IMR-90 (cell line): ENCODE measurements around the gene FDX1. TPM values are rescaled to one million over a fixed set of nuclear protein-coding genes. Genes with fewer than 3 reads are reported as not detected.

Experiments used
- ATAC-seq: fragments of 200-7000 bp; cut with Tn5 transposase; 2 replicates; pipeline ENCODE4 v1.9.1; 2020; ENCODE audit warnings: low read depth, mild to moderate bottlenecking, moderate library complexity
- BruUV-seq: library from RNA; stranded (reverse); fragments of 400-500 nt; replicated peaks from 2 replicates; lab custom pipeline; 2021; lab: Mats Ljungman, UMichigan
- CTCF ChIA-PET: fragments of 300-600 bp; formaldehyde crosslinking; extraction: SDS; loops from one replicate; lab custom pipeline; 2021; ENCODE audit warnings: antibody characterized with exemption; lab: Yijun Ruan, JAX
- POLR2A ChIA-PET: fragments of 300-600 bp; sonication (Branson Sonifier 250); formaldehyde crosslinking; loops from one replicate; lab custom pipeline; 2022; ENCODE audit warnings: antibody characterized with exemption; ENCODE audit not compliant: unreplicated experiment; lab: Charles Lee
- DNase-seq: peaks from one replicate; pipeline ENCODE4 v3.0.0; 2013
- H2AFZ ChIP-seq: replicated peaks from 2 replicates; pipeline ENCODE3; 2013; ENCODE audit warnings: low read length, mild to moderate bottlenecking; ENCODE audit not compliant: poor library complexity
- H2AK5ac ChIP-seq: 2 replicates; pipeline ENCODE4 v1.6.1; 2013; ENCODE audit warnings: low read depth, low read length, inconsistent platforms
- H2AK9ac ChIP-seq: replicated peaks from 2 replicates; pipeline ENCODE3; 2013; ENCODE audit warnings: mild to moderate bottlenecking, low read depth, low read length, moderate library complexity; ENCODE audit not compliant: poor library complexity
- H2BK120ac ChIP-seq: 2 replicates; pipeline ENCODE4 v1.6.1; 2013; ENCODE audit warnings: low read depth, low read length, inconsistent platforms
- H2BK15ac ChIP-seq: 3 replicates; pipeline ENCODE4 v1.6.1; 2013; ENCODE audit warnings: low read depth, low read length, inconsistent platforms
- H2BK20ac ChIP-seq: 2 replicates; pipeline ENCODE4 v1.6.1; 2013; ENCODE audit warnings: low read depth, mild to moderate bottlenecking, inconsistent platforms, low read length, moderate library complexity
- H2BK5ac ChIP-seq: 2 replicates; pipeline ENCODE4 v1.6.1; 2013; ENCODE audit warnings: mild to moderate bottlenecking, low read depth, low read length, inconsistent platforms; ENCODE audit not compliant: poor library complexity, severe bottlenecking
- H3K14ac ChIP-seq: replicated peaks from 2 replicates; pipeline ENCODE4 v1.6.1; 2013; ENCODE audit warnings: low read depth, low read length, inconsistent platforms
- H3K18ac ChIP-seq: 2 replicates; pipeline ENCODE4 v1.6.1; 2013; ENCODE audit warnings: low read depth, low read length, control low read depth
- H3K23ac ChIP-seq: 2 replicates; pipeline ENCODE4 v1.6.1; 2013; ENCODE audit warnings: low read depth, low read length, inconsistent platforms
- H3K27ac ChIP-seq: 2 replicates; pipeline ENCODE4 v1.5.1; 2013; ENCODE audit warnings: mild to moderate bottlenecking, control low read depth, low read length; ENCODE audit not compliant: insufficient read depth
- H3K27me3 ChIP-seq: 2 replicates; pipeline ENCODE4 v1.6.1; 2013; ENCODE audit warnings: low read length; ENCODE audit not compliant: control insufficient read depth, insufficient read depth
- H3K36me3 ChIP-seq: 2 replicates; pipeline ENCODE4 v1.6.1; 2013; ENCODE audit warnings: low read length, mixed read lengths; ENCODE audit not compliant: control insufficient read depth, insufficient read depth
- H3K4ac ChIP-seq: 2 replicates; pipeline ENCODE4 v1.6.1; 2013; ENCODE audit warnings: low read depth, low read length, inconsistent platforms
- H3K4me1 ChIP-seq: 2 replicates; pipeline ENCODE4 v1.6.1; 2013; ENCODE audit warnings: low read length, mixed read lengths; ENCODE audit not compliant: control insufficient read depth, insufficient read depth
- H3K4me2 ChIP-seq: 2 replicates; pipeline ENCODE4 v1.6.1; 2013; ENCODE audit warnings: low read depth, mild to moderate bottlenecking, control low read depth, low read length, moderate library complexity
- H3K4me3 ChIP-seq: 2 replicates; pipeline ENCODE4 v1.5.1; 2013; ENCODE audit warnings: low read depth, mild to moderate bottlenecking, control low read depth, low read length, moderate library complexity; ENCODE audit not compliant: insufficient read depth
- H3K56ac ChIP-seq: 2 replicates; pipeline ENCODE4 v1.6.1; 2013; ENCODE audit warnings: low read length, inconsistent platforms; ENCODE audit not compliant: insufficient read depth; ENCODE audit errors: extremely low read depth
- H3K79me1 ChIP-seq, 2 experiments: 2 replicates each; pipeline ENCODE4 v1.6.1; 2013; ENCODE audit warnings: low read length in 2 of 2, inconsistent platforms in 1 of 2, low read depth in 1 of 2
- H3K9ac ChIP-seq: 2 replicates; pipeline ENCODE4 v1.6.1; 2013; ENCODE audit warnings: low read depth, low read length, control low read depth
- H3K9me1 ChIP-seq: 2 replicates; pipeline ENCODE4 v1.6.1; 2013; ENCODE audit warnings: low read length, inconsistent platforms; ENCODE audit not compliant: insufficient read depth
- H3K9me3 ChIP-seq: 2 replicates; pipeline ENCODE4 v1.6.1; 2013; ENCODE audit warnings: low read length; ENCODE audit not compliant: control insufficient read depth, insufficient read depth
- H4K20me1 ChIP-seq: 2 replicates; pipeline ENCODE4 v1.6.1; 2013; ENCODE audit warnings: low read length, inconsistent platforms; ENCODE audit not compliant: insufficient read depth
- H4K5ac ChIP-seq: 2 replicates; pipeline ENCODE4 v1.6.1; 2013; ENCODE audit warnings: mild to moderate bottlenecking, low read depth, low read length, control low read depth
- H4K8ac ChIP-seq, 2 experiments: 2 replicates each; pipeline ENCODE4 v1.6.1; 2013; ENCODE audit warnings: low read depth in 2 of 2, low read length in 2 of 2, control low read depth in 1 of 2, inconsistent platforms in 1 of 2
- H4K91ac ChIP-seq: 2 replicates; pipeline ENCODE4 v1.6.1; 2013; ENCODE audit warnings: low read depth, low read length, inconsistent platforms; ENCODE audit not compliant: insufficient read depth
- BHLHE40 ChIP-seq: fragments of 150-350 bp; IDR thresholded peaks from 2 replicates; pipeline ENCODE4 v1.6.1; 2016; ENCODE audit warnings: mild to moderate bottlenecking, low read depth, low read length
- CHD1 ChIP-seq: IDR thresholded peaks from 2 replicates; pipeline ENCODE4 v1.6.1; 2012; ENCODE audit warnings: low read depth, low read length, improper control_type of control experiment
- FOS ChIP-seq: fragments of 150-350 bp; IDR thresholded peaks from 2 replicates; pipeline ENCODE4 v1.6.1; 2016; ENCODE audit warnings: low read depth, low read length
- MAFK ChIP-seq: IDR thresholded peaks from 2 replicates; pipeline ENCODE4 v1.6.1; 2012; ENCODE audit warnings: low read depth, low read length, improper control_type of control experiment
- MXI1 ChIP-seq: IDR thresholded peaks from 2 replicates; pipeline ENCODE4 v1.6.1; 2012; ENCODE audit warnings: low read depth, mild to moderate bottlenecking, low read length, moderate library complexity, borderline replicate concordance
- NFE2L2 ChIP-seq: fragments of 150-350 bp; IDR thresholded peaks from 2 replicates; pipeline ENCODE4 v1.6.1; 2016; ENCODE audit warnings: low read depth, mild to moderate bottlenecking, low read length
- RAD21 ChIP-seq: IDR thresholded peaks from 2 replicates; pipeline ENCODE4 v1.6.1; 2012; ENCODE audit warnings: low read length, improper control_type of control experiment
- RCOR1 ChIP-seq: IDR thresholded peaks from 2 replicates; pipeline ENCODE4 v1.6.1; 2012; ENCODE audit warnings: mild to moderate bottlenecking, low read length, improper control_type of control experiment; ENCODE audit not compliant: insufficient replicate concordance
- RFX5 ChIP-seq: IDR thresholded peaks from 2 replicates; pipeline ENCODE4 v1.8.0; 2012; ENCODE audit warnings: low read depth, mild to moderate bottlenecking, low read length, moderate library complexity
- SMC3 ChIP-seq: fragments of 150-350 bp; IDR thresholded peaks from 2 replicates; pipeline ENCODE4 v1.6.1; 2016; ENCODE audit warnings: low read depth, mild to moderate bottlenecking, antibody characterized with exemption, low read length, moderate library complexity
- WGBS, 2 experiments: methylation state at CpG; one replicate each; pipeline versions ENCODE4 v1.1.5 to v1.1.7; 2013; ENCODE audit warnings: missing lambda C conversion rate in 2 of 2; ENCODE audit not compliant: insufficient read length in 1 of 2; ENCODE audit errors: extremely low coverage in 2 of 2; 5-methylcytosine and 5-hydroxymethylcytosine counted together
- dilution Hi-C: fragments of 300-500 bp; cut with HindIII; formaldehyde crosslinking; loops from one replicate; pipeline ENCODE4 v1.14.3; 2018; ENCODE audit warnings: low sequenced_read_pairs; ENCODE audit not compliant: unreplicated experiment
- in situ Hi-C: fragments of 300-500 bp; cut with MboI; formaldehyde crosslinking; loops from 3 replicates; pipeline ENCODE4 v1.14.3; 2019; ENCODE audit warnings: low sequenced_read_pairs, inconsistent platforms, mixed read lengths
- intact Hi-C: fragments of 100-400 bp; cut with micrococcal nuclease; formaldehyde crosslinking; loops from 2 replicates; pipeline ENCODE4 v1.10.0; 2022
- polyA plus RNA-seq, 3 experiments: library from polyadenylated mRNA; depleted of rRNA; stranded (reverse); fragments of >200 nt; gene quantifications; 2 replicates each; pipeline ENCODE4 v1.2.3, GENCODE V29; 2012; ENCODE audit warnings: low replicate concordance in 1 of 3
- total RNA-seq: library from RNA; depleted of rRNA; stranded (reverse); fragments of >200 nt; gene quantifications from 2 replicates; pipeline ENCODE4 v1.2.3, GENCODE V29; 2012
- TF ChIP-seq, protein P1 (sequence below): fragments of 150-350 bp; IDR thresholded peaks from 2 replicates; pipeline ENCODE4 v1.6.1; 2016; ENCODE audit warnings: low read depth, mild to moderate bottlenecking, low read length, moderate library complexity, borderline replicate concordance
- TF ChIP-seq, protein P2 (sequence below): conservative IDR thresholded peaks from 2 replicates; pipeline ENCODE4 v1.5.1; 2012; ENCODE audit warnings: mild to moderate bottlenecking, low read depth, low read length, improper control_type of control experiment

Gene FDX1
- total and polyA plus RNA-seq, 2 of the 4 experiments (the other 2 are of a cell fraction) = 4.3 to 5.1 TPM

DNA sequence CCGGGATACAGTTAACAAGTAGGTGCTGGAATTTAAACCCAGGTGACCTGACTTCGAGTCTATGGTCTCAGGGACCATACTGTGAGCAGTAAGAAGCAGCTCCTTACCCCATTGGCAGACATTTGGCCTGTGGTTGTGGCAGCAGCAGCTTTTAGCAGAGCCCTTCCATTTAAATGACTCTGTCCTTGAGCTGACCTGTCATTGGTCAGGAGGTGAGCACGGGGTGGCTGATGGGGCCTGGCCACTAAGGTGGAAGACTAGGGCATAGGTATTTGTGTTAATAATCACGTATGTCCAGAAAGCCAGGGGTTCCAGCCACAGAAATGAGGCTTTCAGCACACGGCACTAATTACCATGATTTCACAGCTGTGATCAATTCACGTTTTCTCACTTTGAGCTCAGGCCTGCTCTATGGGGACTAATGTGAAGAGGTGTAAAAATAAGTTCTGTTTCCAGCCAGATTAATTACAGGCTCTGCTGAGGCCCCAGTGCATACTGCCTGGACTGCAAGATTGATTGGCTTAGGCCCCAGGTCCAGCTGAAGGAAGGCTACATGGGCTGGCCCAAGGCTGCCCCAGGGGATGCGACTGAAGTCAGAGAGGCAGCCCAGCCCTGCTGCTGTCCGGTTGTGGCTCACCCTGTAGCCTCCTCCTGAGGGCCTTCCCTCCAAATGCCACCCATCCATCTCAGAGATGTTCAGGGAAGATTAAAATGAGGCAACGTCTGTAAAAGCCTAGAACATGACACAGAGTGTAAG, 76.0 kb downstream of the FDX1 start:
- Histone ChIP-seq H4K20me1 (no peaks in the 10 kb centered on the region), H3K4ac (no peak overlapping the region), H2BK15ac (no peak overlapping the region), H3K4me3 (no peak overlapping the region), H4K5ac (no peak overlapping the region), H2BK5ac (no peak overlapping the region), H4K91ac (no peak overlapping the region), H2AK5ac (no peak overlapping the region), H2BK120ac (no peak overlapping the region), H3K27me3 (no peaks in the 10 kb centered on the region), H3K23ac (no peak overlapping the region), H3K4me1 (peaks cover 2% of the 10 kb centered on the region; the same call in 1 of the 2 replicates), H3K18ac (no peak overlapping the region), H3K79me1 (no peaks in the 10 kb centered on the region), H3K9me3 (no peaks in the 10 kb centered on the region), H2AK9ac (no peak overlapping the region), H4K8ac (no peak overlapping the region), H3K36me3 (no peaks in the 10 kb centered on the region), H3K14ac (no peak overlapping the region), H2BK20ac (no peak overlapping the region), H3K9ac (no peak overlapping the region), H3K56ac (no peak overlapping the region), H3K9me1 (no peaks in the 10 kb centered on the region), H2AFZ (no peak overlapping the region), H3K27ac (no peak overlapping the region), H3K4me2 (no peak overlapping the region)
- intact Hi-C loops (no loop called here), dilution Hi-C loops (no loop called here), in situ Hi-C loops (no loop called here)
- CTCF ChIA-PET = interaction anchor here (1.4 kb wide), 1 partner anchor 18 kb away, joined by 3 read pairs; no protein-coding TSS in a partner anchor
- TF ChIP-seq BHLHE40 (no peak), SMC3 (no peak), FOS (no peak), MAFK (no peak), RFX5 (no peak), RCOR1 (no peak), CHD1 (no peak), MXI1 (no peak), NFE2L2 (no peak), RAD21 (no peak)
- TF ChIP-seq, protein P1, sequence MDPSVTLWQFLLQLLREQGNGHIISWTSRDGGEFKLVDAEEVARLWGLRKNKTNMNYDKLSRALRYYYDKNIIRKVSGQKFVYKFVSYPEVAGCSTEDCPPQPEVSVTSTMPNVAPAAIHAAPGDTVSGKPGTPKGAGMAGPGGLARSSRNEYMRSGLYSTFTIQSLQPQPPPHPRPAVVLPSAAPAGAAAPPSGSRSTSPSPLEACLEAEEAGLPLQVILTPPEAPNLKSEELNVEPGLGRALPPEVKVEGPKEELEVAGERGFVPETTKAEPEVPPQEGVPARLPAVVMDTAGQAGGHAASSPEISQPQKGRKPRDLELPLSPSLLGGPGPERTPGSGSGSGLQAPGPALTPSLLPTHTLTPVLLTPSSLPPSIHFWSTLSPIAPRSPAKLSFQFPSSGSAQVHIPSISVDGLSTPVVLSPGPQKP = no peak
- TF ChIP-seq, protein P2, sequence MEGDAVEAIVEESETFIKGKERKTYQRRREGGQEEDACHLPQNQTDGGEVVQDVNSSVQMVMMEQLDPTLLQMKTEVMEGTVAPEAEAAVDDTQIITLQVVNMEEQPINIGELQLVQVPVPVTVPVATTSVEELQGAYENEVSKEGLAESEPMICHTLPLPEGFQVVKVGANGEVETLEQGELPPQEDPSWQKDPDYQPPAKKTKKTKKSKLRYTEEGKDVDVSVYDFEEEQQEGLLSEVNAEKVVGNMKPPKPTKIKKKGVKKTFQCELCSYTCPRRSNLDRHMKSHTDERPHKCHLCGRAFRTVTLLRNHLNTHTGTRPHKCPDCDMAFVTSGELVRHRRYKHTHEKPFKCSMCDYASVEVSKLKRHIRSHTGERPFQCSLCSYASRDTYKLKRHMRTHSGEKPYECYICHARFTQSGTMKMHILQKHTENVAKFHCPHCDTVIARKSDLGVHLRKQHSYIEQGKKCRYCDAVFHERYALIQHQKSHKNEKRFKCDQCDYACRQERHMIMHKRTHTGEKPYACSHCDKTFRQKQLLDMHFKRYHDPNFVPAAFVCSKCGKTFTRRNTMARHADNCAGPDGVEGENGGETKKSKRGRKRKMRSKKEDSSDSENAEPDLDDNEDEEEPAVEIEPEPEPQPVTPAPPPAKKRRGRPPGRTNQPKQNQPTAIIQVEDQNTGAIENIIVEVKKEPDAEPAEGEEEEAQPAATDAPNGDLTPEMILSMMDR = no peak
- 14% methylated on average over 2 of the region's 9 CpGs; no CpG with 5 or more reads in 1 of the 2 experiments for WGBS, 2 experiments
- no TSS peak for BruUV-seq
- DNase-seq (no peak), ATAC-seq (no peak)
- POLR2A ChIA-PET = no interaction called here
